ENCODE results near the gene PBX4.

- TF ChIP-seq, protein P1, sequence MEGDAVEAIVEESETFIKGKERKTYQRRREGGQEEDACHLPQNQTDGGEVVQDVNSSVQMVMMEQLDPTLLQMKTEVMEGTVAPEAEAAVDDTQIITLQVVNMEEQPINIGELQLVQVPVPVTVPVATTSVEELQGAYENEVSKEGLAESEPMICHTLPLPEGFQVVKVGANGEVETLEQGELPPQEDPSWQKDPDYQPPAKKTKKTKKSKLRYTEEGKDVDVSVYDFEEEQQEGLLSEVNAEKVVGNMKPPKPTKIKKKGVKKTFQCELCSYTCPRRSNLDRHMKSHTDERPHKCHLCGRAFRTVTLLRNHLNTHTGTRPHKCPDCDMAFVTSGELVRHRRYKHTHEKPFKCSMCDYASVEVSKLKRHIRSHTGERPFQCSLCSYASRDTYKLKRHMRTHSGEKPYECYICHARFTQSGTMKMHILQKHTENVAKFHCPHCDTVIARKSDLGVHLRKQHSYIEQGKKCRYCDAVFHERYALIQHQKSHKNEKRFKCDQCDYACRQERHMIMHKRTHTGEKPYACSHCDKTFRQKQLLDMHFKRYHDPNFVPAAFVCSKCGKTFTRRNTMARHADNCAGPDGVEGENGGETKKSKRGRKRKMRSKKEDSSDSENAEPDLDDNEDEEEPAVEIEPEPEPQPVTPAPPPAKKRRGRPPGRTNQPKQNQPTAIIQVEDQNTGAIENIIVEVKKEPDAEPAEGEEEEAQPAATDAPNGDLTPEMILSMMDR (conservative IDR thresholded peaks at IDR 0.05; ENCODE audit: low read length) = no peak
- TF ChIP-seq EZH2phosphoT487 (IDR thresholded peaks at IDR 0.05; ENCODE audit: borderline replicate concordance, low read depth, low read length) = no peak
These were observed 16.8 kb upstream of the PBX4 start for GRCh38 chr19:19635313-19635702.
